ENCODE measurements around the gene ARFGAP1.

ARFGAP1 gene

GRCh38 chr20:63306673-63307537 lies 34.3 kb downstream of the ARFGAP1 start:
- H3K27me3 Mint-ChIP-seq, result peaks cover 4% of the 10 kb centered on the region
- H3K9me3 Mint-ChIP-seq, result peaks cover 1% of the 10 kb centered on the region
- DNase-seq, result no peak
- H3K36me3 Mint-ChIP-seq (ENCODE audit: low read depth), result no peaks in the 10 kb centered on the region
- H3K27ac Mint-ChIP-seq, result no peak overlapping the region
- H3K4me1 Mint-ChIP-seq, result no peaks in the 10 kb centered on the region
- no peak overlapping the region for H3K4me3 Mint-ChIP-seq
- no peak for ATAC-seq

- Mint-ChIP-seq H3K36me3 (ENCODE audit: low read depth) (no peaks in the 10 kb centered on the region), H3K27ac (no peak overlapping the region), H3K4me3 (no peak overlapping the region), H3K4me1 (no peaks in the 10 kb centered on the region), H3K27me3 (peaks cover 4% of the 10 kb centered on the region), H3K9me3 (no peaks in the 10 kb centered on the region)
- DNase-seq (no peak), ATAC-seq (no peak)
These were observed 35.1 kb downstream of the ARFGAP1 start for GRCh38 chr20:63307538-63308217.

GRCh38 chr20:63308218-63308911 lies 35.8 kb downstream of the ARFGAP1 start:
- Mint-ChIP-seq H3K4me3 (no peak overlapping the region), H3K27me3 (peaks cover 4% of the 10 kb centered on the region), H3K4me1 (no peaks in the 10 kb centered on the region), H3K9me3 (no peaks in the 10 kb centered on the region), H3K36me3 (ENCODE audit: low read depth) (no peaks in the 10 kb centered on the region), H3K27ac (no peak overlapping the region)
- ATAC-seq (no peak), DNase-seq (no peak)

DNA sequence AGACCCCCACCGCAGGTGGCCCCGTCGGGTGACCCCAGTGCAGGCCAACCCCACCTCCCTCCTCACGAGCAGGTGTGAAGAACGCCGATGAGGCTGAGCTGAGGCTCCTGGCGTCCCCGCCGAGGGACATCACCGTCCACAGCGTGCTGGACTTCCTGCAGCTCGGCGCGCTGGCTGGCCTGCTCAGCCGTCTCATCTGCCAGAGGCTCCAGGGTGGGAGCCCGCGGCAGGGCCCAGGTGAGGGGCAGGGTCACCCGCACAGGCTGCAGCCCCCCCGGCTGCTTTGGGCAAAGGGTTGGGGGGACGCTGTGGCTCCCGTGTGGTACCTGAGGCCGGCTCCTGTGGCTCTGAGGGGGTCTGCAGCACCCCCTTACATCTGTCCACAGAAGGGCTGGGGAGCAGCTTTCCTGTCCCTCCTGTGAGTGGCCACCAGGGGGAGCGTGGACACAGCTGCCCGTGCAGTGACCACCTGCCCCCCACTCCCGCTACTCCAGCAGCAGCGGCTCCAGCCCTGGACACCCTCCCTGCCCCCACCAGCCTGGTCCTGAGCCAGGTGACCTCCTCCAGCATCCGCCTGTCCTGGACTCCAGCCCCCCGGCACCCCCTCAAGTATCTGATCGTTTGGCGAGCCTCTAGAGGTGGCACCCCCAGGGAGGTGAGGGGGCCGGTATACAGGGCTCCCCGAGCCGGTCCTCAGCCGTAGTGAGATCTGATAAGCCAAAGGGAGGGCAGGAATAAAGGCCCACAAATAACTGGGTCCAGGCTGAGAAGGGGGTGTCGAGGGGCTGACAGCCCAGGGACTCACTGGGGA lies 36.9 kb downstream of the ARFGAP1 start:
- no peaks in the 10 kb centered on the region for H3K4me1 Mint-ChIP-seq
- no peak for ATAC-seq
- H3K36me3 Mint-ChIP-seq (ENCODE audit: low read depth), result no peaks in the 10 kb centered on the region
- peaks cover 4% of the 10 kb centered on the region for H3K27me3 Mint-ChIP-seq
- no peak overlapping the region for H3K4me3 Mint-ChIP-seq
- H3K27ac Mint-ChIP-seq, result no peak overlapping the region
- peak; percentile 26 for DNase-seq
- no peaks in the 10 kb centered on the region for H3K9me3 Mint-ChIP-seq

- no peaks in the 10 kb centered on the region for H3K27me3 Mint-ChIP-seq
- no peaks in the 10 kb centered on the region for H3K4me1 Mint-ChIP-seq
- no peak for ATAC-seq
- no peak overlapping the region for H3K27ac Mint-ChIP-seq
- no peaks in the 10 kb centered on the region for H3K36me3 Mint-ChIP-seq (ENCODE audit: low read depth)
- DNase-seq, result no peak
- H3K9me3 Mint-ChIP-seq, result no peaks in the 10 kb centered on the region
- no peak overlapping the region for H3K4me3 Mint-ChIP-seq
These were observed 37.8 kb downstream of the ARFGAP1 start for GRCh38 chr20:63310265-63310991.

GRCh38 chr20:63311186-63311832 lies 38.7 kb downstream of the ARFGAP1 start:
- Mint-ChIP-seq H3K9me3 (no peaks in the 10 kb centered on the region), H3K27ac (no peak overlapping the region), H3K4me3 (no peak overlapping the region), H3K36me3 (ENCODE audit: low read depth) (no peaks in the 10 kb centered on the region), H3K27me3 (no peaks in the 10 kb centered on the region), H3K4me1 (no peaks in the 10 kb centered on the region)
- ATAC-seq (no peak), DNase-seq (no peak)

DNA sequence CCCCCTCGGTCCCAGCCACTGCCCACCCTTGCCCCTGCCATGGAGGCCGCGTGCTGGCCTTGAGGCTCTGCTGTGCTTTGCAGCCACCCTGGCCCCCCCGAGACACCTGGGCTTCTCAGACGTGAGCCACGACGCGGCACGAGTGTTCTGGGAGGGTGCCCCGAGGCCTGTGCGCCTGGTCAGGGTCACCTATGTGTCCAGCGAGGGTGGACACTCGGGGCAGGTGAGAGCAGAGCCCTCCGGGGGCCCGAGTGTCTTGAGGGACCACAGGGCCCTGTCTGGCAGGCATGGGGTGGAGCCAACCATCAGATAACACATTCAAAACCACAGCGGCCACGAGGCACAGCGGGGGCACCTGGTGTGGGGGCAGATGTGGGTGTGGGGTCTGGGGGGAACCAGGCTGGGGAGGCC lies 39.2 kb downstream of the ARFGAP1 start:
- ATAC-seq (no peak), DNase-seq (no peak)
- no peak overlapping the region for H3K4me3 Mint-ChIP-seq
- no peaks in the 10 kb centered on the region for H3K27me3 Mint-ChIP-seq
- H3K27ac Mint-ChIP-seq, result no peak overlapping the region
- H3K36me3 Mint-ChIP-seq (ENCODE audit: low read depth), result no peaks in the 10 kb centered on the region
- H3K4me1 Mint-ChIP-seq, result no peaks in the 10 kb centered on the region
- no peaks in the 10 kb centered on the region for H3K9me3 Mint-ChIP-seq

GRCh38 chr20:63312273-63312672 lies 39.7 kb downstream of the ARFGAP1 start:
- Mint-ChIP-seq H3K36me3 (ENCODE audit: low read depth) (no peaks in the 10 kb centered on the region), H3K9me3 (no peaks in the 10 kb centered on the region), H3K4me3 (no peak overlapping the region), H3K4me1 (no peaks in the 10 kb centered on the region), H3K27me3 (no peaks in the 10 kb centered on the region), H3K27ac (no peak overlapping the region)
- DNase-seq (no peak), ATAC-seq (no peak)

- no peak for ATAC-seq
- Mint-ChIP-seq H3K36me3 (ENCODE audit: low read depth) (no peaks in the 10 kb centered on the region), H3K4me1 (no peaks in the 10 kb centered on the region), H3K9me3 (no peaks in the 10 kb centered on the region), H3K27ac (no peak overlapping the region), H3K27me3 (no peaks in the 10 kb centered on the region), H3K4me3 (no peak overlapping the region)
- no peak for DNase-seq
These were observed 40.2 kb downstream of the ARFGAP1 start for GRCh38 chr20:63312690-63313348.

DNA sequence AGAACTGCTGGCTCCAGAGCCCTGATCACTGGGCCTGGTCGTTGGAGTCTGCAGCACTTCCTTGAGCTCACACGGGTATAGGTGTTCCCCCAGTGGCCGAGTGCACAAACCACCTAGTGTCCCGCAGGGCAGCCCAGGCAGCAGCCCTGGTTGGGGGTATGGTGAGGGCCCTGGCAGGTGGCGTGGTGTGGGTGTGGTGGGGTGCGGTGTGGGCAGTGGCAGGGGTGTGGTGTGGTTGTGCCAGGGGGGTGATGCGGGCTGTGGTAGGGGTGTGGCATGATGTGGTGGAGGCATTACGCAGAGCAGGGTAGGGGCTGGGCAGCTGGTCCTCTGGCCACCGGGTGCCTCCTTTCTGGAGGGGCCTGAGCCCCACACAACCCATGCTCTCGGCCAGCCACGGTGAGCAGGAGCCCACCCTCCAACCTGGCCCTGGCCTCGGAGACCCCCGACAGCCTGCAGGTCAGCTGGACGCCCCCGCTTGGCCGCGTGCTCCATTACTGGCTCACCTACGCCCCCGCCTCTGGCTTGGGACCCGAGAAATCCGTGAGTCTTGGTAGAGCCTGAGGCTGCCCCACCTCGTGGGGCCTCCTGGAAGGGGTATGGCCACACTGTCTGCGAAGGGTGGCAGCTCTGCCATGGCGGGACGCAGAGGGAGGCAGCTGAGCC lies 40.9 kb downstream of the ARFGAP1 start:
- Mint-ChIP-seq H3K27ac (no peak overlapping the region), H3K4me1 (no peaks in the 10 kb centered on the region), H3K9me3 (no peaks in the 10 kb centered on the region), H3K27me3 (no peaks in the 10 kb centered on the region), H3K36me3 (ENCODE audit: low read depth) (no peaks in the 10 kb centered on the region), H3K4me3 (no peak overlapping the region)
- ATAC-seq (no peak), DNase-seq (no peak)

DNA sequence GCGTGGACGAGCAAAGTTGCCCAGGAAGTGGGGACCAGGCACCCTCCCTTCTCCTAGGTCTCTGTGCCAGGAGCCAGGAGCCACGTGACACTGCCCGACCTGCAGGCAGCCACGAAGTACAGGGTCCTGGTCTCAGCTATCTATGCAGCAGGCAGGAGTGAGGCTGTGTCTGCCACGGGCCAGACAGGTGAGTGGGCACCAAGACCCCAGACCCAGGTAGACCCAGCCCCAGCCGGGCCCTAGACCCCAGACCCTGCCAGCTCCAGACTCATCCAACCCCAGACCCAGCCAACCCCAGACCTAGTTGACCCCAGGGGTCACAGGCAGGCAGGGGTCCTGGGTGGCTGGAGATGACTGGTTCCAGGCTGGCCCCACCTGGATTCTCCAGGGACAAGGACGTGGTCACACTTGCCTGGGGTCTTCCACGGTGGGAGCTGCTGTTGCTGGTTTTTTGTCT lies 41.4 kb downstream of the ARFGAP1 start:
- ATAC-seq (no peak), DNase-seq (no peak)
- Mint-ChIP-seq H3K4me3 (no peak overlapping the region), H3K4me1 (no peaks in the 10 kb centered on the region), H3K27ac (no peak overlapping the region), H3K36me3 (ENCODE audit: low read depth) (no peaks in the 10 kb centered on the region), H3K9me3 (no peaks in the 10 kb centered on the region), H3K27me3 (no peaks in the 10 kb centered on the region)

GRCh38 chr20:63314566-63315239 lies 42.1 kb downstream of the ARFGAP1 start:
- DNase-seq (no peak), ATAC-seq (no peak)
- H3K4me1 Mint-ChIP-seq, result no peaks in the 10 kb centered on the region
- no peak overlapping the region for H3K27ac Mint-ChIP-seq
- H3K36me3 Mint-ChIP-seq (ENCODE audit: low read depth), result no peaks in the 10 kb centered on the region
- no peaks in the 10 kb centered on the region for H3K9me3 Mint-ChIP-seq
- H3K27me3 Mint-ChIP-seq, result no peaks in the 10 kb centered on the region
- H3K4me3 Mint-ChIP-seq, result no peak overlapping the region
